Measurements from ENCODE around the gene ADAMTS7. TPM values are rescaled to one million over a fixed set of nuclear protein-coding genes. Genes with fewer than 3 reads are reported as not detected.

Gene ADAMTS7
- total and polyA plus RNA-seq, 2 of the 13 experiments (the other 11 are each of a cell fraction or from before 2014, with no cell fraction given): 0.09 to 0.12 TPM

GRCh38 chr15:78811124-78811824 lies at the start of gene ADAMTS7 (continued):
- no peak for TF ChIP-seq POGZ (CRISPR knock-in tag; IDR thresholded peaks at IDR 0.05)
- no peak for TF ChIP-seq ZNF558 (CRISPR knock-in tag; IDR thresholded peaks at IDR 0.05; ENCODE audit: borderline replicate concordance)
- no peak for TF ChIP-seq ZNF282 (IDR thresholded peaks at IDR 0.05; ENCODE audit: partially characterized antibody)
- TF ChIP-seq ZFY (CRISPR knock-in tag; IDR thresholded peaks at IDR 0.05): 0 out of 2 replicates have a peak, but pooled peaks have one; percentile 1
- no peak for TF ChIP-seq BHLHE40 (IDR thresholded peaks at IDR 0.05; ENCODE audit: low read length)
- no peak for TF ChIP-seq RAD51 (IDR thresholded peaks at IDR 0.05; ENCODE audit: borderline replicate concordance)
- no peak for TF ChIP-seq MIER3 (CRISPR knock-in tag; IDR thresholded peaks at IDR 0.05; ENCODE audit: borderline replicate concordance)
- TF ChIP-seq, protein P1, sequence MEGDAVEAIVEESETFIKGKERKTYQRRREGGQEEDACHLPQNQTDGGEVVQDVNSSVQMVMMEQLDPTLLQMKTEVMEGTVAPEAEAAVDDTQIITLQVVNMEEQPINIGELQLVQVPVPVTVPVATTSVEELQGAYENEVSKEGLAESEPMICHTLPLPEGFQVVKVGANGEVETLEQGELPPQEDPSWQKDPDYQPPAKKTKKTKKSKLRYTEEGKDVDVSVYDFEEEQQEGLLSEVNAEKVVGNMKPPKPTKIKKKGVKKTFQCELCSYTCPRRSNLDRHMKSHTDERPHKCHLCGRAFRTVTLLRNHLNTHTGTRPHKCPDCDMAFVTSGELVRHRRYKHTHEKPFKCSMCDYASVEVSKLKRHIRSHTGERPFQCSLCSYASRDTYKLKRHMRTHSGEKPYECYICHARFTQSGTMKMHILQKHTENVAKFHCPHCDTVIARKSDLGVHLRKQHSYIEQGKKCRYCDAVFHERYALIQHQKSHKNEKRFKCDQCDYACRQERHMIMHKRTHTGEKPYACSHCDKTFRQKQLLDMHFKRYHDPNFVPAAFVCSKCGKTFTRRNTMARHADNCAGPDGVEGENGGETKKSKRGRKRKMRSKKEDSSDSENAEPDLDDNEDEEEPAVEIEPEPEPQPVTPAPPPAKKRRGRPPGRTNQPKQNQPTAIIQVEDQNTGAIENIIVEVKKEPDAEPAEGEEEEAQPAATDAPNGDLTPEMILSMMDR (CRISPR knock-in tag; IDR thresholded peaks at IDR 0.05): peak; percentile 52
- peak; percentile 74 for TF ChIP-seq PATZ1 (CRISPR knock-in tag; IDR thresholded peaks at IDR 0.05)
- TF ChIP-seq ZNF790 (CRISPR knock-in tag; IDR thresholded peaks at IDR 0.05; ENCODE audit: borderline replicate concordance): no peak
- TF ChIP-seq TCF7 (IDR thresholded peaks at IDR 0.05; ENCODE audit: low read depth): no peak
- TF ChIP-seq ZNF441 (CRISPR knock-in tag; IDR thresholded peaks at IDR 0.05; ENCODE audit: borderline replicate concordance): peak; percentile 81; the same call in 1 of the 2 replicates
- TF ChIP-seq, protein P2, sequence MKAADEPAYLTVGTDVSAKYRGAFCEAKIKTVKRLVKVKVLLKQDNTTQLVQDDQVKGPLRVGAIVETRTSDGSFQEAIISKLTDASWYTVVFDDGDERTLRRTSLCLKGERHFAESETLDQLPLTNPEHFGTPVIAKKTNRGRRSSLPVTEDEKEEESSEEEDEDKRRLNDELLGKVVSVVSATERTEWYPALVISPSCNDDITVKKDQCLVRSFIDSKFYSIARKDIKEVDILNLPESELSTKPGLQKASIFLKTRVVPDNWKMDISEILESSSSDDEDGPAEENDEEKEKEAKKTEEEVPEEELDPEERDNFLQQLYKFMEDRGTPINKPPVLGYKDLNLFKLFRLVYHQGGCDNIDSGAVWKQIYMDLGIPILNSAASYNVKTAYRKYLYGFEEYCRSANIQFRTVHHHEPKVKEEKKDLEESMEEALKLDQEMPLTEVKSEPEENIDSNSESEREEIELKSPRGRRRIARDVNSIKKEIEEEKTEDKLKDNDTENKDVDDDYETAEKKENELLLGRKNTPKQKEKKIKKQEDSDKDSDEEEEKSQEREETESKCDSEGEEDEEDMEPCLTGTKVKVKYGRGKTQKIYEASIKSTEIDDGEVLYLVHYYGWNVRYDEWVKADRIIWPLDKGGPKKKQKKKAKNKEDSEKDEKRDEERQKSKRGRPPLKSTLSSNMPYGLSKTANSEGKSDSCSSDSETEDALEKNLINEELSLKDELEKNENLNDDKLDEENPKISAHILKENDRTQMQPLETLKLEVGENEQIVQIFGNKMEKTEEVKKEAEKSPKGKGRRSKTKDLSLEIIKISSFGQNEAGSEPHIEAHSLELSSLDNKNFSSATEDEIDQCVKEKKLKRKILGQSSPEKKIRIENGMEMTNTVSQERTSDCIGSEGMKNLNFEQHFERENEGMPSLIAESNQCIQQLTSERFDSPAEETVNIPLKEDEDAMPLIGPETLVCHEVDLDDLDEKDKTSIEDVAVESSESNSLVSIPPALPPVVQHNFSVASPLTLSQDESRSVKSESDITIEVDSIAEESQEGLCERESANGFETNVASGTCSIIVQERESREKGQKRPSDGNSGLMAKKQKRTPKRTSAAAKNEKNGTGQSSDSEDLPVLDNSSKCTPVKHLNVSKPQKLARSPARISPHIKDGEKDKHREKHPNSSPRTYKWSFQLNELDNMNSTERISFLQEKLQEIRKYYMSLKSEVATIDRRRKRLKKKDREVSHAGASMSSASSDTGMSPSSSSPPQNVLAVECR (CRISPR knock-in tag; IDR thresholded peaks at IDR 0.05; ENCODE audit: borderline replicate concordance): 0 out of 2 replicates have a peak, but pooled peaks have one; percentile 33
- no peak for TF ChIP-seq BRCA1 (CRISPR knock-in tag; IDR thresholded peaks at IDR 0.05)
- TF ChIP-seq ZNF777 (CRISPR knock-in tag; IDR thresholded peaks at IDR 0.05): peak; percentile 99
- 0 out of 2 replicates have a peak, but pooled peaks have one; percentile 37 for TF ChIP-seq SP4 (CRISPR knock-in tag; IDR thresholded peaks at IDR 0.05)
- TF ChIP-seq KDM2A (CRISPR knock-in tag; IDR thresholded peaks at IDR 0.05; ENCODE audit: borderline replicate concordance, low read depth): peak; percentile 45; the same call in 1 of the 2 replicates
- TF ChIP-seq, protein P3, sequence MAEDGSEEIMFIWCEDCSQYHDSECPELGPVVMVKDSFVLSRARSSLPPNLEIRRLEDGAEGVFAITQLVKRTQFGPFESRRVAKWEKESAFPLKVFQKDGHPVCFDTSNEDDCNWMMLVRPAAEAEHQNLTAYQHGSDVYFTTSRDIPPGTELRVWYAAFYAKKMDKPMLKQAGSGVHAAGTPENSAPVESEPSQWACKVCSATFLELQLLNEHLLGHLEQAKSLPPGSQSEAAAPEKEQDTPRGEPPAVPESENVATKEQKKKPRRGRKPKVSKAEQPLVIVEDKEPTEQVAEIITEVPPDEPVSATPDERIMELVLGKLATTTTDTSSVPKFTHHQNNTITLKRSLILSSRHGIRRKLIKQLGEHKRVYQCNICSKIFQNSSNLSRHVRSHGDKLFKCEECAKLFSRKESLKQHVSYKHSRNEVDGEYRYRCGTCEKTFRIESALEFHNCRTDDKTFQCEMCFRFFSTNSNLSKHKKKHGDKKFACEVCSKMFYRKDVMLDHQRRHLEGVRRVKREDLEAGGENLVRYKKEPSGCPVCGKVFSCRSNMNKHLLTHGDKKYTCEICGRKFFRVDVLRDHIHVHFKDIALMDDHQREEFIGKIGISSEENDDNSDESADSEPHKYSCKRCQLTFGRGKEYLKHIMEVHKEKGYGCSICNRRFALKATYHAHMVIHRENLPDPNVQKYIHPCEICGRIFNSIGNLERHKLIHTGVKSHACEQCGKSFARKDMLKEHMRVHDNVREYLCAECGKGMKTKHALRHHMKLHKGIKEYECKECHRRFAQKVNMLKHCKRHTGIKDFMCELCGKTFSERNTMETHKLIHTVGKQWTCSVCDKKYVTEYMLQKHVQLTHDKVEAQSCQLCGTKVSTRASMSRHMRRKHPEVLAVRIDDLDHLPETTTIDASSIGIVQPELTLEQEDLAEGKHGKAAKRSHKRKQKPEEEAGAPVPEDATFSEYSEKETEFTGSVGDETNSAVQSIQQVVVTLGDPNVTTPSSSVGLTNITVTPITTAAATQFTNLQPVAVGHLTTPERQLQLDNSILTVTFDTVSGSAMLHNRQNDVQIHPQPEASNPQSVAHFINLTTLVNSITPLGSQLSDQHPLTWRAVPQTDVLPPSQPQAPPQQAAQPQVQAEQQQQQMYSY (CRISPR knock-in tag; IDR thresholded peaks at IDR 0.05): peak; percentile 80
